HuH-7.5 (cell line): ENCODE data around the gene HMX3.

Experiments used
- DNase-seq: peaks from one replicate; pipeline ENCODE4 v3.0.0; 2011; ENCODE audit warnings: low spot score

Gene HMX3

DNA sequence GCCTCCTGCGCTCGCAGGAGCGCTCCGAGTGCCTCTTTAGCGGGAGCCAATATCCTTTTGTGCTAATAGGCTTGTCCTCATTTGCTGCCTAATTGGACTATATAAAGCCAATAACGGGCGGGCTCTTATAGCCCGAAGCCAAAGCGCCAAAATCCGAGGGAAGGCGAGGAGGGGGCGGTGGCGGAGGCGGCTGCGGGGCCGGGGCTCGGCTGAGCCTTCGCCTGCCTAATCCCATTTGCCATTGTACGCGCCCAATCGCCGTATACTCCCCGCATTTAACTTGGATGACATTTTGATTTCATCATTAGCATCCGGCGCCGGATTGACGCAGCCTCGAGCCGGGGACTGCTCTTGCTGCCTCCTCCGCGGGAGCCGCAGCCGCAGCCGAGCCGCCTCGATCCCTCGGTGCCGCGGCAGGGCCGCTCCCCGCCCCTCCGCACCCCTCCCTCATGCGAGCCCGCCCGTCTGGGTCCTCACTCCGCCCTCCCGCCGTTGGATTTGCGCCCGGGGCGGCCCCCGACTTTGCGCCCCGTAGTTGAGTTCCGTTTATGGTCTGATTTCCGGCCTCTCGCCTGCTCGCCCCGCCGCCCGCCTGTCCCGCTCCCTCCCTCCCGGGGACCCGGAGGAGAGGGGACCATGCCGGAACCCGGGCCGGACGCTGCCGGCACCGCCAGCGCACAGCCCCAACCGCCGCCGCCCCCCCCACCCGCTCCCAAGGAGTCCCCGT is at the start of gene HMX3:
TSS of gene HMX3 (plus strand) at position 556 of the 727 bp plus-strand sequence. CDS start at position 637, 81 bp downstream.
- no peak for DNase-seq

DNA sequence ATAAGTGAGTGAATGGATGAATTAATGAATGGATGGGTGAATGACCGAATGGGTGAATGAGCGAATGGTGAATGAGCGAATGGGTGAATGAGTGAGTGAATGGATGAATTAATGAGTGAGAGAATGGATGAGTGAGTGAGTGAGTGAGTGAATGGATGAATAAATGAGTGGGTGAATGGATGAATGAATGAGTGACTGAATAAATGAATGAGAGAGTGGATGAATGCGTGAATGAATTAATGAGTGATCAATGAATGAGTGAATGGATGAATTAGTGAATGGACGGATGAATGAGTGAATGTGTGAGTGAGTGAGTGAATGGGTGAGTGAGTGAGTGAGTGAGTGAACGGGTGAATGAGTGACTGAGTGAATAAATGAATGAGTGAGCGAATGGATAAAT is 49.5 kb upstream of the HMX3 start:
- DNase-seq = no peak

DNA sequence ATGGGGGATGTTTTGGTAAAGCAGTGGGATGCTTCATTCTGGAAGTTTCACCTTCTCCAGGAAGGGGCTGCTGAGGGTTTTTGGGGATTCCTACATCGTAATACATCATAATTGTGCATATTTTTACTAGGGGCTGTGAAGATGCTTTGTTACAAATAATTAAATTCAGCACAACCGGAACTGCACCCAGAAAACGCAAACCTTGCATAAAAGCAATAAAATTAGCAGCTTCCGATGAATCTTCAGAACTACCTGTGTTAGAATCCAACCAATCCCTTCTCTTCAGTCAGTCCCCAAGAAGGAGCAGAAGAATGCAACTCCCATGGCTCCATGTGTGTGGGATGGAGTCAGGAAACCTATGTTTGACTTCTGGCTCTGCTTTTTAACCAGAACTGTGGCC is 48.4 kb upstream of the HMX3 start:
- no peak for DNase-seq

DNA sequence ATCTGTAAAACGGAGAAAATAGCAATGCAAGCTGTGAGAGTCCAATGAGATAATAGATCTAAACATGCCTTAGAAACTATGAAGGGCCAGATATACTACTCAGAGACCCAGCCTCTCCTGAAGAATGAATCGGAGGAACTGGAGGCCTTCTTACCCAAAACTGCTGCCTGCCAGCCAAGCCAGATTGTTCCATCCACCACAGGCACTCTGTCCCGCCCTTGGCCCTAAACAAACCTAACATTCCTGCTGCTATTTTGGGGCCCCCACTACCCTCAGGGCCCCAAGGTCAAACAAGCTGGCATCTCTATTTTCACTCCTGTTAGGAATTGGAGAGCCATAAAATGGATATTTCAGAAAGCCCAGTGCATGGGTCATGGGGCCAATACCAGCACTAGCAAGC is 48.0 kb upstream of the HMX3 start:
- DNase-seq = no peak

DNA sequence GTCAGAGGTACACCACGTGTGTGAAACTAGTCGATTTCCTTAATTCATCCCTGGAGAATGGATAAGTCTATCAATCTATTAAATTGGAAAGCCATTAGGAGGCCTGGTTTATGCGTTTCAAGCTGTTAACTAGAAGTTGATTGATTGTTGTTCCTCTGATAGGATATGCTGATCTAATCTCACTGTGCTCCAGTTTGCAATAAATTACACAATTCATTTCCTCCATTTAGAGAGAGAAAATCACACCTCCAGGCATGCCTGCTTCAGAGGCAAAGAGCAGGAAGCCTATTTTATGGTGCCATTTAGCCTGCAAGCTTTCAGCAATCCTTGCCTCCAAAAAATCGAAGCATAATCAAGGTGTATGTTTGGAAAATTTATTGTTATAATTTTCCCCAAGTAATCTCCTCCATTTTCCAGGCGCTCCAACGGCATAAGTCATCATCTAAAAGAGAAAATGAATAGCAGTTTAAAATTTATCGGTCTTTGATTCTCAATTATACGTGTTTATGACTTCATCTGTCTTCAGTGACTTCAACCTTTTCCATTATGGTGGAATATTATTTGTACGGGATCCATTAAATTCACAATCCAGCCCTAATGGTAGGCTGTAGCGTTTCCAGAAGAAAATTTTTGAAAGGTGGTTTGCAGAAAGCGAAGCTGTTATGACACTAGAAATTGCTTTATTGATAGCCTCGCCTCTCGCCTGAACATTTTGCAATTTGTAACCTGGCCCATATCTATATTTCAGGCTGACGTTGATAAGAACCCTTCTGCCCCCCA is 42.9 kb upstream of the HMX3 start:
- DNase-seq = no peak

DNA sequence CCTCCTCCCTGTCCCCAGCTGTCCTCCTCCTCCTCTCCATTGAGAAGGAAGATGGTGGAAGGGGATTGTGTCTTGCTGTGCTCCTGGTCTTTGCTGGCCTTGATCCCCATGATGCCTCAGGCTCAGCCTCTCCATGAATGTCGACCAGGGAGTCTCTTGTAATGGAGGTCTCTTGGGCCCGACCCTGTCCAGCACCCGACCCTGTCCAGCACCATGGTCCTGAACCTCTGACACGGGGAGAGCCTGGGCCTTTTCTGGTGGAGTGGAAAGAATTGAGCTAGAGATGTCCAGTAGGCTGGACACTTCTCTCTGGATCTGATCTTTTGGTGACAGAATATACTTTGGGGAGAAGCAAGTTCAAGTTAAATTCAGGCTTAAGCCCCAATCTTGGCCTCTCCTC is 42.3 kb upstream of the HMX3 start:
- DNase-seq = no peak

DNA sequence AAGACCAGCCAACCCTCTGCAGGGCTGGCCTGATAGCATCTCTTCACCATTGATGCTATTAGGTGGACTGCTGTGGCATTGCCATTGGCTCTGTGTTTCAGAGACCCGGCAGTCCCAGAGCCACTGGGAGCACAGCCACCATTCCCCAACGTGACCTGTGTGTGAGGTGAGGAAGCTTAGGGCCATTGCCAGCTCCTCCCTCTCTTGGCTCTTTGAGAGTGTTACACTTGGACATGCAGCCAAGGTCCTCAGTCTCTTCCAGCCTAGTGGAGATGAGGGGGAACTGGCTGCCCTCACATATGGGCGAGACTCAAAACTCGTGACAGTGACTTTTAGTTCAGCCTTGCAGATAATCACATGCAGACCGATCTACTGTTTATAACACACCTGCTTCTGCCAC is 39.3 kb upstream of the HMX3 start:
- no peak for DNase-seq

DNA sequence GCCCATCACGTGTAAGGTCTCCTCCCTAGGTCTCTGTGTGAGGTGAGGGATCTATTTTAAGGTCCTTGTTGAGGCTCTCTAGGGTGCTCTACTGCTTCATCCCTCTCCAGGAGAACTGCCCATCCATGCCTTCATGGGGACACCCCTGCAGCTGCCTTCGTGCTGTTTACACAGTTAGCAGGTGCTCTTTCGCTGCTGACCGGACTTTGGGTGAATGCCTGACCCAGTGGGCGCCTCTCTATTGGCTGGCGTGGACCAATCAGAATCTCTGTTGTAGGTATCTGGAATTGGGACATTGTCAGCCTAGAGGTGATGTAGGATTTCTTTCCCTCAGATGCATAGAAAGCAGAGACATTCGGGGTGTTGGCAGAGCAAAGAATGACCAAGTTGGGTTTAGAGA is 38.7 kb upstream of the HMX3 start:
- DNase-seq = no peak

DNA sequence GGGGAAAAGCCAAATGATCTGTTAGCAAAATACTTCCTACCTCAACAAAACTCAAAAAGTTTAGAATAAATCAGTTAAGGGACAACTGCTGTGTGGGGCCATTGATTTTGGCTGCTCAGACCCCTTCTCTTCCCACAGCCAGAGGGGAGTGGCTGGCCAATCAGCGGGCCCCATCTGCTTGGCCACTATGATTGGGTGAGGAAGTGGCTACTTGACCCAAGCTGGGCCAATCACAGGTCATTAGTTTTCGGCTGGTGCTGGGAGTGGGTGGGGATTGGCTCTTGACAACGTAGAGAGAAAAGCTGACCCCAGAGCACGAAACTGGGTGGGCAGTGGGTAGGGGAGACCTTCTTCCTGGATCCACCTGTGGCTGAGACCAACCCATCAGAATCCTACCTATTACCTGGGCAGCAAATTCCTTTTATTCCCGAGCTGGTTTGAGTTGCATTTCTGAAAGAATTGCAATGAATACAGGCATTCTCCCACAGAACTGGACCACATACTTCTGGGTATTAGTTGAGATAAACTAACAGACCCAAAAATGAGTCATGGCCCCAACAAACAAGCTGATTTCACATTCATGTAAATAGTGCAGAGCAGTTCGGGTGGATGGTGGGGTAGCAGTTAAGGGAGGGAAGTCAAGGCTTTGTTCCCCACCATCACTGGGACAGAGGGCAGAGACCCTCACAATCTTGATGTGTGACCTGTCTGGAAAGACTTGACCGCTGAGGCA is 35.6 kb upstream of the HMX3 start:
- DNase-seq = no peak

DNA sequence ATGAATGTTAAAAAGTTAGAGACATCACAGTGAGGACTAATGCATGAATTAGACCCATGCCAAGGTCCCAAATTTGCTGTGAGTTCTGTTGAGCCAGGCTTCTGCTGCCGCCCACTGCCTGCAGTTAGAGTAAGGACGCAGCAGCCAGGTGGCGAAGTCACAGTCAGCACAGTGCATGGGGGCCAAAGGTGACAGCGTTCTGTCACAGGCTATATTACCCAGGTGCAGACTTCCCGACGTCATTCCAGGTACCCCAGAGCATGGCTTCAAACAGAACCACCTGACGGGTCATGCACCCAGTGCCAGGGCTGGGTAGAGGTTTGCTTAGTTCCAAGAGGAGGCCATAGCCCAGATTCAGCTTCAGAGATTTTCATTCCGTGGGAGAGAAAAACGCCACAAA is 33.9 kb upstream of the HMX3 start:
- no peak for DNase-seq

DNA sequence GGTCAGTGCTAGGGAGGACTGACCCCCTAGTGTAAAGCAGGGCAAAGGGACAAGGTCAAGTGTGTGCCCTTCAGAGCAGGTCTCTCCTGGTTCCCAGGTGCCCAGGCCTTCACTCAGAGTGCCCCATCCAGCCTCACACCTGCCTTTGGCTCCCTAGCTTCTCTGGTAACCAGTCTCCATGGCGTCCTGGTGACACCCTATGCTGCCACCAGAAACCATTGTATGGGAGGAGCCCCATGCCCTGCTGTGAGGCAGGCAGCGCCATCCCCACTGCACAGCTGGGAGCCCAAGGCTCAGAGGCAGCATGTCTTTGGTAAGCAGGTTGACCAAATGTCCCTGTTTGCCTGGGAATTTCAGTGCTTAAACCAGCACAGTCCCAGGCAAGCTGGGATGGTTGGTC is 33.1 kb upstream of the HMX3 start:
- DNase-seq = no peak

DNA sequence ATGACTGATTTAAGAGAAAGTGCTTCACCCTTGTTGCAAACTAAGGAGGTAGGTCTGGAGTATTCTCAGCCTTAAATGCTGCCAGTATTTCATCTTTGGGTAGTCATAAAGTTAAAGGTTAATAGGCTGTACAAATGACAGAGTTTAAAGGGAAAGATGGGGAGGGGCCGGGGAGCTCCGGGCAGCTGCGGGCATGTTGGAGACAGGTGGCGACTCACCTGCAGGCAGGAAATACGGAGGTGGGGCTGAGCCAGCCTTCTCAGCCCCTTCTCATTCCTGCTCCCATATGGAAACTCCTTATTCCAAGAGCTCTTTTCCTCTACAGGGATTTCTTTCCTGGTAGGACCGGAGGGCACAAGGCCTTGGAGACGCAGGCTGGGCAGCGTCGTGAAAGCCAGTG is 31.8 kb upstream of the HMX3 start:
- no peak for DNase-seq

DNA sequence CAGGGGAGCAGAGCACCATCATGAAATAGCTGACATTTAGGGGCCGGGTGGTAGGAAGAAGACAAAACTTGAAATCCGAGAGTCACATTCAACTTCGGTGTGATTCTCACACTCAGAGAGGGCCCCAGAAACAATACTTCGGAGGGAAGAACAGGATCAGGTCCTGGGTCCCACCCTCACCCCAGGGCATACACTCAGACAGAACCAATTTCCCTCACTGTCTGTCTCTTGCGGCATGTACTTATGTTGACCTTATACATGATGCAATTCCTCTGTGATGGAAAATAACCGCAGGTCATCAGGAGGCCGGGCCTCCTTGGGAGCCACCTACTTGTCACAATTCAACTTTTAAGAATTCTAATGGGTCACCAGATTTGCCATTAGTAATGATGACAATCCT is 26.3 kb upstream of the HMX3 start:
- no peak for DNase-seq

DNA sequence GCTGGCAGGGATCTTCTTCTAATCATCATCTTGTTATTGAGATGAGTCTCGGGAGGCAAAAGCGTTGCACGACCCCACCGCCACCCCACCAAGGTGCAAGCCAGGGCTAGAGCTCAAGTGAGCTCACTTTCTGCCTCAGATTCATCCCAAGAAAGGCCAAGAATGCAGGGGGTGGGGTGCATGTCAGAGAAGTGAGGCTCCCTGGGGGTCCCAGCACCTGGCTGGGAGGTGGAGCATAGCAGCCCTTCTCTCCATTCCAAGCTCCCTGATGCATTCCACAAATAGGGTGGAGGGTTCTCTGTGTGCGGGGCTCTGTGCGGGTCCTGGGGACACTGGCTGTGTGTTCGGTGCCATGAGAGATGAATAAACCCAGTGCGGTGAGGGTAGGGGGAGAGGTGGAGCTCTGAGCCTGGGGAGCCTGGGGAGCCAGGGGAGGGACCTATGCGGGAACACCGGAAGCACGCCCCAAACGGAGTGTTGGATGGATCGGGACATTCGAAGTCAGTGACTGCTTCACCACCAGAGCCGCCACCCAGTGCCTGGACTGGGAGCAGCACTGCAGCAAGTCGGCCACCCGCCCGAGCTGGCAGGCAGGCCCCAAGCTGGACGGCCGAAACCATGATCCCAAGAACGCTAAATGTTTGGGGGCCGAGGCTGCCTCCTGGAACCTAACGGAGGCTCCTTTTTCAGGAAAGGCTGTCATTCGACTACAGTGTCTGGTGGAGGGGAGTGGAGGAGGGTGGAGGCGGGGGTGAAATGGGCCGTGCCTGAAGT is 17.9 kb upstream of the HMX3 start:
- DNase-seq = no peak

DNA sequence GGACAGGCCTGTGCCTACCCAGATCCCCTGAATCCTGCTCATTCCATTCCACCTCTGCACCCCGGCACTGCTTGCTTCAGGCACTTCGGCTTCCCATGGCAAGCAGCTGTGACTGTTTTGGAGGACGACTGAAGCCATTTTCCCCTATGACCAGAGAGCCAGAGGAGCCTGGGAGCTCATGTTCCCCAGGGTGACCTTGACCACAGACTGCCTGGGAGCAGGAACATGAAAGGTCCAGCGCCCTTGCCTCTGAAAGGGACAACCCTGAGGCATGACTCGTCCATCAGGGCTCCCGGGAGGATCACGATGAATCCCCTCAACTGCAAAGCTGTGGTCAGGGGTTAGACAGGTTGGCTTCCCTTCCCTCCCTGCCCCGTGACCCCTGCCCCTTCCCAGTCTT is 16.7 kb upstream of the HMX3 start:
- DNase-seq = no peak

DNA sequence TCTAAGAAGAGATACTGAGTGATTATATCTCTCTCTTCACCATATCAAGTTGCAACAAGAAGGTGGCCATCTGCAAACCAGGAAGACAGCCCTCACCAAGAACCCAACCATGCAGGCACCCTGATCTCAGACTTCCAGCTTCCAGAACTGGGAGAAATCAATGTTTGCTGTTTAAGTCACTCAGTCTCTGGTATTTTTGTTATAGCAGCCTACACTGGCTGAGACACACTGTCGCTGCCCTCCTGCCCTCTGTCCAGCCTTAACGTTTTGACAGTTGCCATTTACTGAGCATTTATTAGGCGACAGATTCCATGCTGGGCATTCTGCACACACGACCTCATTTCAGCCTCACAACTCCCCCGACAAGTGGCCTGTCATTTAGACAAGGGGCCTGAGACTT is 9.5 kb upstream of the HMX3 start:
- DNase-seq = no peak

DNA sequence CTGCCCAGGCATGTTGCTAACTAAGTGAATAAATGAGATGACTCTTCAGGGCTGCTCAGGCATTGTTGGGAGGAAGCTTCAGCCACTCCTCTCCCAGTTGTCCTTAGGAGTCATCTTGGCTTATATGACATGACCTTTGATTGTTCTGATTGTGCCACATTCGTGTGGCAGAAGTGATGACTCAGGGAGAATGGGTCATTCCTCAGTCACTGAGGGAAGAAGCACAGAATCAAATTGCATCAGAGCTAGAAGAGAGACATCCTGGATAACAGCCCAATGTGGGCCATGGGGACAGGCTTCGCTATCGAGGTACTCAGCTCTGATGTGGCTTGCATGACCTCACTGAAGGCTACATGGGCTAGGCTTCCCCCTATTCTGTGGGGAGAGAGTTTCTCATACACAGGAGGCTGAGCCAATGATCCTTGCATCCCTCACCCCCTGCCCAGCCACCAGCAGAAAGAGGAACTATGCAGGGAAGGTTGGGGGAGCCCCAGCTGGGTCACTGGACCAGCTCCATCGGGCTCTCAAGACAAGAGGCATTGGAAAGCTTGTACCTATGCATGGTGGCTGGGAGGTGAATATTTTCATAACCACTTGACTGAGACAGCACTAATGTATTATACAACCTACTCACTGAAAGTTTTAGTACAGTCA is 6.0 kb upstream of the HMX3 start:
- DNase-seq = no peak

DNA sequence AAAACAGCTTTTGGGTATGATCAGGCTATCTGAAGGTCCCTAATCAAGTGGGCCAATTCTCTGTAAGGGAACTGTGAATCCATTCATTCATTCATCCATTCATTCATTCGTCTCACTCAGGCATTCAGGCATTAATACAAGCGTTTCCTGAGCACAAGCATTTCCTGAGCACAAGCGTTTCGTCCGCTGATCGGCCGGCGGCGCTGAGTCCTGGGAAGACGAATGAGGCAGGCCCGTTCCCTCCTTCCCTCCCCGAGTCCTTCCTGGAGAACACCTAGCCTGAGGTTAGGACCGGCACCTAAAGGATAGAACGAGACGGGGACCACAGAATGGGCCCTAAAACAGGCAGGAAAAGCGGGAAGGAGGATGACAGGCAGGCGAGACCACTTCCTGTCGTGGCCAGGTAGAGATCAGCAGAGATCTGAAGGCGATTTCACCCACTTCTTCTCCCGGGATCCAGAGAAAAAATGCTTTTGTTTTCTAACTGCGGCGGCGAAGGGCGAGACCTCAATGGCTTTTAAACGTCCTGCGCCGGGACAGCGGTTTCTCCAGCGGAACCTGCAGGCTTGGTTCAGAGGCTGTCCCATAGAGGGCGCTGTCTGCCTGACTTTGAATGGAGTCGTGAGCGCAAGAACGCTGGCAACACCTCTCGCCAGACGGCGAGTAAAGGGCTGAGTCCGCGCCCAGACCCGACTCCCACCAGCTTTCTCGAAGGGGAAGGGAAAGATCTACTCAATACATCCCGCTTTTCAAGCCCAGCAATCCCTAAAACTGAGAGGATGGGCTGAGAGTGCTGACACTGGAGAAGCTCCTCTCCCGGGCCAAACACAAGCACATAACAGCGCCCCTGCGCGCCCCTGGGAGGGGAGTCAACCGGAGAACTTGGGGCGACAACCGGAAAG is 2.9 kb upstream of the HMX3 start:
- peak; percentile 89 for DNase-seq

DNA sequence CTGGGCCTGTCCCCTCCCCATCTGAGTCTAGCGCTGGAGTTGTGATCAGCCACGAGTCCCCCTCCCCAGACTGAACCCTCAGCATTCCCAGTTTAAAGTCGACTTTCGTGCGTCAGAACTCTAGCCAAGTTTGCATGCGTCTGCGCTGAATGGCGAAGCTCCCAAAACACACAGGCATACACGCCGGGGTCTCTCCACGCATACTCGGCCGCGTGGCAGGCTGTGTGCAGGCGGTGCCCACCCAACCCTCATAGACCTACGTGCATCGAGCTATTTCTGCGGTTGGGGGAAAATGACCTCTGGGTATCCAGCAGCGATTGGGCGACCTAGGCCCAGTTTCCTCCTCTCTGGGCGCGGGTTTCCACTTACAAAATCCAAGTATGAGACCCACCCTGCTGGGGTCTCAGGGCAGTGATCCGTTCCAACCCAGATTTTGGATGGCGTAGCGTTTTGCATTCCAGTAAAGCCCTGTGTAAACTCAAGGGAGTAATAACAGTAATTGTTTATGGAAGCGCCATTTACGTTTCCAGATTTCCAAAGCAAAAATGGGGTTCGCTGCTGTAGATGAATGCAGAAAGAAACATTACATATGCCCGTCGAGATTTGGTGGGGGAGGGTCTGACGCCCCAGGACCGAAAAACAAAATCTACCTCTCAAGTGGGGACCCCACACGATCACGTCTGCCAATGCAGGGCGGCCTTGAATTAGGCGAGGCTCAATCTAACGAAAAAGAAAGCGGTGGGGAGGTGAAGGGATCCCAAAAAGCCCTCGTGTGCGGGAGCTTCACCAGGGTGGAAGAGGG is 2.0 kb upstream of the HMX3 start:
- DNase-seq = no peak

DNA sequence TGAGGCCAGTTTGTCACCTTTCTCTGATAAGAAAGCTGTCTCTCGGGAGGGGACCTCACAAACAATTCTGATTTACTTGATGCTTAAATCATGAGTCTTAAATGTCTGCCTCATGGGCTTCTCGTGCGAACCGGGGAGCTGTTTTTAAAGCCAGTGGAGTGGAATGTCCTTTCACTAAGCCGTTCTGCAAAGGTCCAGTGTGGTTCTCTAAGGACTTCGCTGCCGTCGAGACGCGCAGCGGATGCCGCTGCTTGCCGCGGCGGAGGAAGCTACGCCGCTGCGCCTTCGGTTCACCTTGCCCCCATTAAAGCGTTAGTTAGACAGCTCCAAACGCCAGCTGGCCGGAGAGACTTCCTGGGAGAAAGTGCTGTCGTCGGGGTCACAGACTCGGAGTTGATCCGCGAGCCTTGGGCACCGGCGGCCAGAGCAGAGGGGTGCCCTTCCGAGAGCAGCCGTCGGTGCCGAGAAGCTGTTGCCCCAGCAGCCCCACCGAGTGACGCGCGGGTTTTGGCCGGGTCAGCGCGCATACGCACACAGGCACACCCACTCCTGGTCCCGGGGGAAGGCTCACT is 1.3 kb upstream of the HMX3 start:
- no peak for DNase-seq
